Activated CD4-positive, alpha-beta T cell treated with anti-CD3 and anti-CD28 coated beads, Interleukin-2, amount 10 ng/mL, durations not matched to agents 7 days and 5 days (primary cell): ENCODE results near the gene LTB4R2. TPM values are rescaled to one million over a fixed set of nuclear protein-coding genes. Genes with fewer than 3 reads are reported as not detected.

Source experiments
- CTCF ChIA-PET: fragments of 350-600 bp; sonication (Branson Sonifier 250); formaldehyde crosslinking; loops from one replicate; lab custom pipeline; 2021; ENCODE audit warnings: antibody characterized with exemption; lab: Charles Lee
- POLR2A ChIA-PET: fragments of 350-600 bp; sonication (Branson Sonifier 250); formaldehyde crosslinking; loops from one replicate; lab custom pipeline; 2021; ENCODE audit warnings: antibody characterized with exemption; lab: Charles Lee
- DNase-seq: peaks from one replicate; pipeline ENCODE4 v3.0.0-alpha.2; 2020
- H3K27ac Mint-ChIP-seq: one replicate; pipeline ENCODE4 v1.8.0; 2021; ENCODE audit warnings: mild to moderate bottlenecking, moderate library complexity, mixed read lengths
- H3K27me3 Mint-ChIP-seq: one replicate; pipeline ENCODE4 v1.8.0; 2021; ENCODE audit warnings: mixed read lengths
- H3K36me3 Mint-ChIP-seq: one replicate; pipeline ENCODE4 v1.8.0; 2021; ENCODE audit warnings: low read depth, mixed read lengths
- H3K4me1 Mint-ChIP-seq: one replicate; pipeline ENCODE4 v1.8.0; 2021; ENCODE audit warnings: mixed read lengths
- H3K4me3 Mint-ChIP-seq: one replicate; pipeline ENCODE4 v1.8.0; 2021; ENCODE audit warnings: mild to moderate bottlenecking, moderate library complexity, mixed read lengths
- H3K9me3 Mint-ChIP-seq: one replicate; pipeline ENCODE4 v1.8.0; 2021; ENCODE audit warnings: mixed read lengths
- total RNA-seq, 2 experiments: library from RNA; stranded (reverse); gene quantifications; one replicate each; pipeline ENCODE4 v1.2.3, GENCODE V29; 2021

The LTB4R2 gene
- total RNA-seq, 2 experiments from 2014 or later: 18.6 to 21.7 TPM

DNA sequence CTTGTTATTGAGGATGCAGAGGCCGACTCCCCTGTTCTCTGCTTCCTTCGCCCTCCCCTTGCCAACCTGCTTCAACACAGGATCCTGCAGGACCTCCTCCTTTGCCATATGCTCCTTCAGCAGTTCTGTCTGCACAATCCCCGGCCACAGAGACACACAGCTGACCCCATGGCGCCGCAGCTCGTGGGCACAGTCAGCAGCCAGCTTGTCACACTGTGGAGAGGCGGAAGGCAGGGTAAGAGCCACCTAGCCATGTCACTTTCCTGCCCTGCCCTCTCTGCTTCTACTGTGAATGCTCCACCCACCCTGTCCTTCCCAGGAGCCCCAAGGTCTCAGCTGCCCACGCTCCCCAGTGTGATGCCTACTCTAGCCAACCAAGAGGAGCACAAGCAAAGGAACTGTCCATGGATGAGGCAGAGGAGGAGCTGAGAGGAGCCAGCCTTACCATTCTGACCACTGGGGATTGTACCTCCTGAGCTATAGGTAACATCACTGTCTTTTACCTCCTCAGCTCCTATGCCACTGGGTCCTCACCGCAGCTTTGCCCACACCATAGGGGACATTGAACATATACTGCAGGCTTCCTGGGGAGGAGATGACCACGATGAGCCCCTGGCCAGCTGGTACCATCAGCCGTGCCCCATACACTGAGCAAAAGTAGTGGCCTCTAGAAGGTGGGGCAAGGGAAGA, 17.7 kb upstream of the LTB4R2 start:
- Mint-ChIP-seq H3K36me3 (peaks cover 38% of the 10 kb centered on the region), H3K27me3 (no peaks in the 10 kb centered on the region), H3K9me3 (no peaks in the 10 kb centered on the region), H3K4me1 (peaks cover 44% of the 10 kb centered on the region), H3K27ac (no peak overlapping the region), H3K4me3 (no peak overlapping the region)
- CTCF ChIA-PET: interaction anchor here (1.2 to 5.2 kb wide), 10 partner anchors 9 to 50 kb away, joined by 4 to 41 read pairs (median 6); partner anchors contain the start of genes CIDEB, LTB4R, LTB4R2 and RABGGTA
- no peak for DNase-seq
- POLR2A ChIA-PET: no interaction called here

DNA sequence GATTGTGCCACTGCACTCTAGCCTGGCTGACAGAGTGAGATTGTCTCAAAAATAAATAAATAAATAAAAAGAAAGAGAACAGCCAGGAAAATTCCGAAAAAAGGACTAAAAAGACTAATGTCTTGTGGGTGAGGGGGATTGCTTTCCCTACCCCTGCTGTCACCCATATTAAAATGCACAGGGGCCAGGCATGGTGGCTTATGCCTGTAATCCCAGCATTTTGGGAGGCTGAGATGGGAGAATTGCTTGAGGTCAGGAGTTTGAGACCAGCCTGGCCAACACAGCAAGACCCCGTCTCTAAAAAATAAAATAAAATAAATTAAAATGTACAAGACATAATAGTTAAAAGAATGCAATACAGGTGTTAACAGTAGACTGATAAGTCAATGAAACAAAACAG, 16.4 kb upstream of the LTB4R2 start:
- H3K27ac Mint-ChIP-seq: no peak overlapping the region
- ChIA-PET POLR2A (interaction anchor here (0.6 kb wide), 1 partner anchor 27 kb away, joined by 3 read pairs; no protein-coding TSS in a partner anchor), CTCF (interaction anchor here (1.2 to 5.2 kb wide), 7 partner anchors 10 to 51 kb away, joined by 4 to 41 read pairs (median 24); partner anchors contain the start of genes CIDEB, LTB4R, LTB4R2 and RABGGTA)
- H3K4me3 Mint-ChIP-seq: no peak overlapping the region
- H3K27me3 Mint-ChIP-seq: no peaks in the 10 kb centered on the region
- H3K36me3 Mint-ChIP-seq: peaks cover 37% of the 10 kb centered on the region
- H3K4me1 Mint-ChIP-seq: peaks cover 43% of the 10 kb centered on the region
- no peaks in the 10 kb centered on the region for H3K9me3 Mint-ChIP-seq
- no peak for DNase-seq

DNA sequence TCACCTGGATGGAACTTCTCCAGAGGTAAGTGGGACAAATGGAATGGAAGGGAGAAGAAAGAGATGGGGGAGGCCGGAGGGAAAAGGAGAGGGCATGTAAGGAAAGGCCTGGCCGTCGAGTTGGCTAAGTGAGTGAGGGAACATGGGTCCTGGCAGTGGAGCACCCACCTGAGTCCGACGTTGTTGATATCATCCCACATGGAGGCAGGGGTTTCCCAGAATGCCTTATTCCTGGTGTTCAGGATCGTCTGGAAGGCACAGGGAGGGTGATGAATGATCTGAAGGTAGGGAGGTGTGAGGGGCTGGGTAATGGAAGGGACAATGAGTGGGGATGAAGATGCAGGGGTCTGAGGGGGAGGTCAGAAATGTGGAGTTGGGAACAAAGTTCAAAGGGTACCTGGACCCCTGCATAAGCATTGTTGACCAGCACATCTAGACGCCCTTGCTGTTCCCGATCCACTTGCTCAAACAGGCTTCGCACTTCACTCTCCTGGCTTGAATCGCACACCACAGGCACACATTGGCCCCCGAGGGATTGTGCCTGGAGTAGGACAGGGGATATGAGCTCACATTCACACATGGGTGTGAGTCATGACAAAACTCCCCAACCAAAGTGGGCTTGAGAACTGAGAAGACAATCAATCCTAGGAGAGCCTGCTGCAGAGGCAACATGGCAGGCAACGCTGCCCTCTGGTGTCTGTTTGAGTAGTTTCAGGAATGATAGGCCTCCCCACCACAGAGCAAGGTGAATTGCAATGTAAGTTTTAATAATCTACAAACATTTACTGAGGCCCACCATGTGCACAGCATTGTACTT, 13.4 kb upstream of the LTB4R2 start:
- H3K4me3 Mint-ChIP-seq: no peak overlapping the region
- H3K27me3 Mint-ChIP-seq: no peaks in the 10 kb centered on the region
- H3K4me1 Mint-ChIP-seq: peaks cover 45% of the 10 kb centered on the region
- H3K27ac Mint-ChIP-seq: peak overlapping the region; percentile 84
- DNase-seq: peak; percentile 80
- H3K9me3 Mint-ChIP-seq: no peaks in the 10 kb centered on the region
- POLR2A ChIA-PET: interaction anchor here (1.9 kb wide), 1 partner anchor 54 kb away, joined by 10 read pairs; the partner anchor contains the start of gene TINF2
- CTCF ChIA-PET: interaction anchor here (0.7 to 8.7 kb wide), 28 partner anchors 10 to 140 kb away, joined by 3 to 111 read pairs (median 6); partner anchors contain the start of genes ADCY4, CIDEB, IPO4 and KHNYN
- peaks cover 23% of the 10 kb centered on the region for H3K36me3 Mint-ChIP-seq

DNA sequence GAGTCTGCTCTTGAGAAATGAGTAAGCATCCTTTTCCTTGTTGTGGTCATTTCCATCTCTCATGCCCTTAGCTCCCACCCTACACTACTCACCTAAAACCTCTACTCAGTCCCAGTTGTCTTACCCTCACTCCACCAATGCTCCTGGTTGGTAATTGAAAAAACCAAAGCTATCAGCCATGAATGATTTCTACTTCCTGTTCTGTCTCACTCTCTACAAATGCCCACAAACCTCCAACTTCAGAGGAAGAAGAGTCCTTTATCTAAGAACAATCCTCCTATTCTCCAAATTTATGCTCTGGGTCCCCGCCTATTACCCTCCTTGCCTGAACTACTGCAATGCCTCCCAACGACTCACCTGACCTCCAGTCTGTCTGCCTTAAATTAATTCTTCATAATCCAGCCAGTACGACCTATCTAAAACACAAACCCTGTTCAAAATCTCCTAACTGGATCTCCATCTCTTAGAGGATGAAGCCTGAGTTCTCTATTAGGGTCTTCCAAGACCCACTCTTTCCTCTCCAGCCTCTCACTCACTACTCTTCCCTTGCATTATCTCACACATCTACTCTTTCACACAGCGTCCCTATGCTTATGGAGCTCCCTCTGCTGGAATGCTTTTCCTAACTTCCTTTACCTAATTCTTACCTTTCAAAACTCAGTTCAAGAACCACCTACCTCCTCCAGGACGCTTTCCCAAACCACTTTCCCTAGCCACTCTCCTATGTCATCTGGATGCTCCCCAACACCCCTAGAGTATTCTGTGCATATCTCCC, 12.6 kb upstream of the LTB4R2 start:
- DNase-seq: no peak
- peaks cover 53% of the 10 kb centered on the region for H3K4me1 Mint-ChIP-seq

GRCh38 chr14:24298892-24299254, 11.1 kb upstream of the LTB4R2 start:
- Mint-ChIP-seq H3K9me3 (no peaks in the 10 kb centered on the region), H3K27ac (peak overlapping the region; percentile 93), H3K4me1 (peaks cover 53% of the 10 kb centered on the region), H3K27me3 (no peaks in the 10 kb centered on the region), H3K36me3 (peaks cover 42% of the 10 kb centered on the region), H3K4me3 (peak overlapping the region; percentile 89)
- POLR2A ChIA-PET: no interaction called here
- CTCF ChIA-PET: interaction anchor here (0.6 to 8.7 kb wide), 13 partner anchors 9 to 137 kb away, joined by 3 to 111 read pairs (median 5); partner anchors contain the start of genes CIDEB, KHNYN, LTB4R and LTB4R2
- DNase-seq: no peak

More for the DNA sequence above, 12.6 kb upstream of the LTB4R2 start:
- POLR2A ChIA-PET: interaction anchor here (0.6 to 1.9 kb wide), 2 partner anchors 55 to 88 kb away, joined by 5 to 10 read pairs; partner anchors contain the start of gene TINF2
- Mint-ChIP-seq H3K27ac (peak overlapping the region; percentile 84), H3K4me3 (peak overlapping the region; percentile 24), H3K9me3 (no peaks in the 10 kb centered on the region), H3K36me3 (peaks cover 28% of the 10 kb centered on the region), H3K27me3 (no peaks in the 10 kb centered on the region)
- CTCF ChIA-PET: interaction anchor here (0.6 to 8.7 kb wide), 27 partner anchors 7 to 139 kb away, joined by 3 to 111 read pairs (median 5); partner anchors contain the start of genes ADCY4, CIDEB, IPO4 and KHNYN

- H3K36me3 Mint-ChIP-seq: peaks cover 45% of the 10 kb centered on the region
- ChIA-PET CTCF (interaction anchor here (0.6 to 8.7 kb wide), 14 partner anchors 9 to 137 kb away, joined by 3 to 111 read pairs (median 4); partner anchors contain the start of genes CIDEB, KHNYN, LTB4R and LTB4R2), POLR2A (interaction anchor here (1.3 to 1.6 kb wide), 2 partner anchors 11 to 58 kb away, joined by 4 to 5 read pairs; partner anchors contain the start of gene TINF2)
- peaks cover 53% of the 10 kb centered on the region for H3K4me1 Mint-ChIP-seq
- H3K27me3 Mint-ChIP-seq: no peaks in the 10 kb centered on the region
- peak within 1 kb of the TSS; percentile 93 for H3K27ac Mint-ChIP-seq
- peak; percentile 92 for DNase-seq
- H3K9me3 Mint-ChIP-seq: no peaks in the 10 kb centered on the region
- H3K4me3 Mint-ChIP-seq: peak within 1 kb of the TSS; percentile 89
These were observed 10.4 kb upstream of the LTB4R2 start, which contains the start of the genes DHRS1 and NOP9 for GRCh38 chr14:24299255-24300191. TSS of gene DHRS1 (minus strand) at chr14:24299780. CDS start at chr14:24299106, 674 bp downstream. TSS of gene NOP9 (plus strand) at chr14:24299850. CDS start at chr14:24299955, 105 bp downstream.

DNA sequence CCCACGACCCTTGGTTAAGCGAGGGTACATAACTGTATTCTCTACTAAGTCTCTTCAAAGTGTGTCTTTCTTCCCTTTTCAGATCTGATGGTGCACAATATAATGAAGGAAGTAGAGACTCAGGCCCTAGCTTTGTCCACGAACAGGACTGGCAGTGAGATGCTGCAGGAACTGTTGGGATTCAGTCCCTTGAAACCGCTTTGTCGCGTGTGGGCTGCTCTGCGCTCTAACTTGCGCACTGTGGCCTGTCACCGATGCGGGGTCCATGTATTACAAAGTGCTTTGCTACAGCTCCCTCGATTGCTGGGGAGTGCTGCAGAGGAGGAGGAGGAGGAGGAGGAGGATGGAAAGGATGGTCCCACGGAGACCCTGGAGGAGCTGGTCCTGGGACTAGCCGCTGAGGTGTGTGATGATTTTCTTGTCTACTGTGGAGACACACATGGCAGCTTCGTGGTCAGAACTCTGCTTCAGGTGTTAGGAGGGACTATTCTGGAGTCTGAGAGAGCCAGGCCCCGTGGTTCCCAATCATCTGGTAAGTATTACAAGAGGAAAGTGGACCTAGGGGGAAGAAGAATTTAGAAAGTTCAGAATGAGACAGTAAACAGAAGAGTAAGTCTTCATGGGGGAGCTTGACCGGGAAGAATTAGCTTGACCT, 9.5 kb upstream of the LTB4R2 start:
- H3K4me1 Mint-ChIP-seq: peaks cover 53% of the 10 kb centered on the region
- H3K36me3 Mint-ChIP-seq: peaks cover 54% of the 10 kb centered on the region
- ChIA-PET CTCF (interaction anchor here (0.8 to 8.7 kb wide), 11 partner anchors 10 to 136 kb away, joined by 3 to 111 read pairs (median 4); partner anchors contain the start of genes CIDEB, LTB4R, LTB4R2 and RABGGTA), POLR2A (interaction anchor here (1.3 to 1.6 kb wide), 2 partner anchors 10 to 59 kb away, joined by 4 to 5 read pairs; partner anchors contain the start of gene TINF2)
- peak overlapping the region; percentile 93 for H3K27ac Mint-ChIP-seq
- no peaks in the 10 kb centered on the region for H3K9me3 Mint-ChIP-seq
- H3K27me3 Mint-ChIP-seq: no peaks in the 10 kb centered on the region
- peak overlapping the region; percentile 89 for H3K4me3 Mint-ChIP-seq
- DNase-seq: no peak

DNA sequence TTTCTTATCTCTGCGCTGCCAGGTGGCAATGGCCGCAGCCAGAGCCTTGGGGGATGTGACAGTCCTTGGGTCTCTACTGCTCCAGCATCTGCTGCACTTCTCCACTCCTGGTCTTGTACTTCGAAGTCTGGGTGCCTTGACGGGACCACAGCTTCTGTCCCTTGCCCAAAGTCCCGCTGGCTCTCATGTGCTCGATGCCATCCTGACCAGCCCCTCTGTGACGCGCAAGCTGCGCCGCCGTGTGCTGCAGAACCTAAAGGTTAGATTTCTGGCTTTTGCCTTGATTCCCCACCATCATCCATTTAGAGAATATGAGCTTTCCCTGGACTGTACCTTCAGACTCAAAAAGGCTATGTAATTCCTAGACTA, 5.9 kb upstream of the LTB4R2 start:
- Mint-ChIP-seq H3K4me3 (no peak overlapping the region), H3K27ac (no peak overlapping the region), H3K36me3 (peaks cover 75% of the 10 kb centered on the region), H3K27me3 (no peaks in the 10 kb centered on the region), H3K4me1 (peaks cover 43% of the 10 kb centered on the region), H3K9me3 (no peaks in the 10 kb centered on the region)
- ChIA-PET CTCF (interaction anchor here (1.3 to 8.7 kb wide), 4 partner anchors 7 to 62 kb away, joined by 3 to 111 read pairs (median 40); partner anchors contain the start of genes CIDEB, LTB4R, LTB4R2 and TINF2), POLR2A (interaction anchor here (0.5 kb wide), 1 partner anchor 73 kb away, joined by 6 read pairs; no protein-coding TSS in a partner anchor)
- DNase-seq: no peak

GRCh38 chr14:24307156-24307574, 2.8 kb upstream of the LTB4R2 start:
- no peak for DNase-seq
- CTCF ChIA-PET: interaction anchor here (0.5 to 9.6 kb wide), 18 partner anchors 7 to 185 kb away, joined by 3 to 136 read pairs (median 12); partner anchors contain the start of genes DHRS1, IRF9, MDP1 and NOP9
- H3K4me1 Mint-ChIP-seq: peaks cover 46% of the 10 kb centered on the region
- H3K27me3 Mint-ChIP-seq: no peaks in the 10 kb centered on the region
- POLR2A ChIA-PET: interaction anchor here (1.3 kb wide), 1 partner anchor 112 kb away, joined by 3 read pairs; the partner anchor contains the start of gene TM9SF1
- no peaks in the 10 kb centered on the region for H3K9me3 Mint-ChIP-seq
- H3K4me3 Mint-ChIP-seq: no peak overlapping the region
- peaks cover 73% of the 10 kb centered on the region for H3K36me3 Mint-ChIP-seq
- no peak overlapping the region for H3K27ac Mint-ChIP-seq
